NT2/D1 (cell line): ENCODE data around the gene EGR1.

Experiments used
- SUZ12 ChIP-seq: IDR thresholded peaks from 2 replicates; pipeline ENCODE4 v1.6.1; 2011; ENCODE audit not compliant: insufficient read length, insufficient read depth; ENCODE audit errors: extremely low read depth
- YY1 ChIP-seq: IDR thresholded peaks from 2 replicates; pipeline ENCODE4 v1.6.1; 2011; ENCODE audit not compliant: insufficient read length, insufficient read depth
- ZNF274 ChIP-seq: IDR thresholded peaks from 2 replicates; pipeline ENCODE4 v1.6.1; 2011; ENCODE audit warnings: mild to moderate bottlenecking, low read depth, low read length

- TF ChIP-seq YY1: no peak
- no peak for TF ChIP-seq SUZ12
- no peak for TF ChIP-seq ZNF274
Observed at GRCh38 chr5:138472353-138472752, 7.1 kb downstream of the EGR1 start.
